Measurements from ENCODE around the gene ASAP2. TPM values are rescaled to one million over a fixed set of nuclear protein-coding genes. Genes with fewer than 3 reads are reported as not detected.

ASAP2 gene
- total and polyA plus RNA-seq, 2 donors (not counting 1 experiment from before 2014, with no cell fraction given): 0.04 TPM; not detected in 1

GRCh38 chr2:9222239-9222892, 15.8 kb downstream of the ASAP2 start:
- no peak overlapping the region for H3K4me2 ChIP-seq (replicated peaks; ENCODE audit: low read depth, low read length, poor library complexity, severe bottlenecking)
- Mint-ChIP-seq H3K9me3 (ENCODE audit: insufficient read depth) (no peaks in the 10 kb centered on the region), H3K27me3 (peaks cover 15% of the 10 kb centered on the region), H3K4me1 (no peaks in the 10 kb centered on the region), H3K27ac (no peak overlapping the region), H3K4me3 (no peak overlapping the region)
- no peak overlapping the region for H3K4me3 ChIP-seq (ENCODE audit: control extremely low read depth in 1 of 5, extremely low read depth in 1 of 5, insufficient read depth in 1 of 5, low read depth in 2 of 5, low read length in 4 of 5)
- WGBS (ENCODE audit: insufficient coverage): 88% methylated on average over 6 of the region's 9 CpGs
- ChIA-PET POLR2A (no interaction called here), CTCF (interaction anchor here (0.6 kb wide), 1 partner anchor 1719 kb away, joined by 4 read pairs; no protein-coding TSS in a partner anchor)
- H3K9me3 ChIP-seq (ENCODE audit: control extremely low read depth in 1 of 3, control insufficient read depth in 2 of 3, insufficient read depth in 1 of 3, low read length in 2 of 3): no peaks in the 10 kb centered on the region
- H3K4me1 ChIP-seq (ENCODE audit: control insufficient read depth in 2 of 2, insufficient read depth in 2 of 2, low read length in 2 of 2): no peaks in the 10 kb centered on the region
- no peaks in the 10 kb centered on the region for H3K36me3 ChIP-seq (replicated peaks in 1 of 2; ENCODE audit: control extremely low read depth in 1 of 2, control insufficient read depth in 1 of 2, extremely low read depth in 1 of 2, insufficient read depth in 2 of 2, low read length in 1 of 2)
- ATAC-seq (ENCODE audit: low read depth): no peak
- intact Hi-C loops (cut with micrococcal nuclease): no loop called here
- no peaks in the 10 kb centered on the region for H3K27me3 ChIP-seq (replicated peaks in 1 of 4; ENCODE audit: control extremely low read depth in 1 of 4, control insufficient read depth in 3 of 4, insufficient read depth in 4 of 4, low read length in 3 of 4)
- H3K27ac ChIP-seq (ENCODE audit: low read length in 2 of 2): no peak overlapping the region
- TF ChIP-seq EZH2 (IDR thresholded peaks at IDR 0.05; ENCODE audit: borderline replicate concordance, insufficient read depth, low read depth, low read length, poor library complexity, severe bottlenecking) (no peak), CTCF (IDR thresholded peaks at IDR 0.05) (no peak)
- H3K9ac ChIP-seq (ENCODE audit: low read length): no peak overlapping the region
- H4K20me1 ChIP-seq (ENCODE audit: control insufficient read depth, insufficient read depth, low read length, poor library complexity, severe bottlenecking): no peaks in the 10 kb centered on the region
- no peaks in the 10 kb centered on the region for H3K79me2 ChIP-seq (ENCODE audit: control insufficient read depth, insufficient read depth, low read length)
- no peak overlapping the region for H2AFZ ChIP-seq (ENCODE audit: insufficient read depth, low read depth, low read length, poor library complexity, severe bottlenecking)
- DNase-seq: no peak

DNA sequence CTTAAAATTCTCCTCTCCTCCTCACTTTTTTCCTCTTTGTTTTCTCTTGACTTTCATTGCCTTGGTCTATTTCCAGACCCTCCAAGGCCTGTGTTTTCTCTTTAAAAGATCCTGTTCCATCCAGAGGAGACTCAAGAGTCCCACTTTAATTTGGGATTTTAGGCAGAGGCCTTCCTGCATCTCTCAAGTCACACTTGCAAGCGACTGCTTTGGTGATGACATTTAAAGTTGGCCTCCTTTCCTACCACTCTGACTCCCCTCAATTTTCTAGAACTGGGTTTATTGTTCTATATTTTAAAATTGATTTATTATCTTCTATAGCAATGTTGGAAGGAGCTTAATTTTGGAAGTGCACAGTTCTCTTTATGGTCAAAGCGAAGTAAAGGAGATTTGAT, 16.3 kb downstream of the ASAP2 start:
- H3K9me3 ChIP-seq (ENCODE audit: control extremely low read depth in 1 of 3, control insufficient read depth in 2 of 3, insufficient read depth in 1 of 3, low read length in 2 of 3): no peaks in the 10 kb centered on the region
- Mint-ChIP-seq H3K27ac (no peak overlapping the region), H3K9me3 (ENCODE audit: insufficient read depth) (no peaks in the 10 kb centered on the region), H3K4me3 (no peak overlapping the region), H3K27me3 (peaks cover 19% of the 10 kb centered on the region), H3K4me1 (no peaks in the 10 kb centered on the region)
- no peak overlapping the region for H3K4me2 ChIP-seq (replicated peaks; ENCODE audit: low read depth, low read length, poor library complexity, severe bottlenecking)
- TF ChIP-seq EZH2 (IDR thresholded peaks at IDR 0.05; ENCODE audit: borderline replicate concordance, insufficient read depth, low read depth, low read length, poor library complexity, severe bottlenecking): no peak
- no peak overlapping the region for H2AFZ ChIP-seq (ENCODE audit: insufficient read depth, low read depth, low read length, poor library complexity, severe bottlenecking)
- POLR2A ChIA-PET: no interaction called here
- intact Hi-C loops (cut with micrococcal nuclease): no loop called here
- H4K20me1 ChIP-seq (ENCODE audit: control insufficient read depth, insufficient read depth, low read length, poor library complexity, severe bottlenecking): no peaks in the 10 kb centered on the region
- no peak overlapping the region for H3K9ac ChIP-seq (ENCODE audit: low read length)
- H3K4me3 ChIP-seq (ENCODE audit: control extremely low read depth in 1 of 5, extremely low read depth in 1 of 5, insufficient read depth in 1 of 5, low read depth in 2 of 5, low read length in 4 of 5): no peak overlapping the region
- no peaks in the 10 kb centered on the region for H3K36me3 ChIP-seq (replicated peaks in 1 of 2; ENCODE audit: control extremely low read depth in 1 of 2, control insufficient read depth in 1 of 2, extremely low read depth in 1 of 2, insufficient read depth in 2 of 2, low read length in 1 of 2)
- H3K79me2 ChIP-seq (ENCODE audit: control insufficient read depth, insufficient read depth, low read length): no peaks in the 10 kb centered on the region
- H3K4me1 ChIP-seq (ENCODE audit: control insufficient read depth in 2 of 2, insufficient read depth in 2 of 2, low read length in 2 of 2): no peaks in the 10 kb centered on the region
- CTCF ChIA-PET: interaction anchor here (0.6 kb wide), 1 partner anchor 1719 kb away, joined by 4 read pairs; no protein-coding TSS in a partner anchor
- no peak overlapping the region for H3K27ac ChIP-seq (ENCODE audit: low read length in 2 of 2)
- no peaks in the 10 kb centered on the region for H3K27me3 ChIP-seq (replicated peaks in 1 of 4; ENCODE audit: control extremely low read depth in 1 of 4, control insufficient read depth in 3 of 4, insufficient read depth in 4 of 4, low read length in 3 of 4)
- ATAC-seq (ENCODE audit: low read depth) (no peak), DNase-seq (no peak)
- no CpG with 5 or more reads among the region's 2 CpGs for WGBS (ENCODE audit: insufficient coverage)
